ENCODE measurements around the gene PHACTR2. TPM values are rescaled to one million over a fixed set of nuclear protein-coding genes. Genes with fewer than 3 reads are reported as not detected.

The PHACTR2 gene
- total RNA-seq, 5 donors from 2014 or later (not counting 1 experiment from before 2014, with no cell fraction given): 31.9 to 50.3 (median 36.7) TPM

Other genes starting within 250 kb of the PHACTR2 start
- gene ADAT2, start 227.3 kb upstream of the PHACTR2 start, total RNA-seq: 10 to 100 TPM; 15.8 to 22.8 (median 19.3) TPM
- 10 to 100 TPM; 12.2 to 19.9 (median 16.9) TPM for gene PEX3, start 227.2 kb upstream of the PHACTR2 start, total RNA-seq
- gene FUCA2, start 166.2 kb upstream of the PHACTR2 start, total RNA-seq: 1 to 10 TPM; 4.6 to 9.0 (median 7.1) TPM
- 10 to 100 TPM; 16.6 to 22.1 (median 20.3) TPM for gene LTV1, start 165.4 kb downstream of the PHACTR2 start, total RNA-seq
- not detected for gene ZC2HC1B, start 186.5 kb downstream of the PHACTR2 start, total RNA-seq

All from T-cell (primary cell).